Progenitor cell of endocrine pancreas (in vitro differentiated cells): ENCODE results near the gene NAA25. TPM values are rescaled to one million over a fixed set of nuclear protein-coding genes. Genes with fewer than 3 reads are reported as not detected.
"Not testable (repeated sequence)": the region's sequence is repeated elsewhere in the genome, so short reads cannot be mapped to it uniquely, and the experiment has no call there.

Experiments used
- DNase-seq: peaks from one replicate; pipeline ENCODE4 v3.0.0; 2021; ENCODE audit warnings: low spot score; ENCODE audit not compliant: unreplicated experiment
- H3K27ac Mint-ChIP-seq: 2 replicates; pipeline ENCODE4 v1.8.0; 2021; ENCODE audit warnings: mild to moderate bottlenecking, moderate library complexity, mixed read lengths
- H3K27me3 Mint-ChIP-seq: 2 replicates; pipeline ENCODE4 v1.8.0; 2021; ENCODE audit warnings: mixed read lengths
- H3K36me3 Mint-ChIP-seq: 2 replicates; pipeline ENCODE4 v1.8.0; 2022; ENCODE audit warnings: mixed read lengths; ENCODE audit not compliant: insufficient read depth
- H3K4me1 Mint-ChIP-seq: 2 replicates; pipeline ENCODE4 v1.8.0; 2021; ENCODE audit warnings: low read depth, mixed read lengths
- H3K4me3 Mint-ChIP-seq: 2 replicates; pipeline ENCODE4 v1.8.0; 2021; ENCODE audit warnings: low read depth, mild to moderate bottlenecking, moderate library complexity, mixed read lengths
- H3K9me3 Mint-ChIP-seq: 2 replicates; pipeline ENCODE4 v1.8.0; 2021; ENCODE audit warnings: low read depth, mixed read lengths
- total RNA-seq: library from RNA; stranded (reverse); gene quantifications from 2 replicates; pipeline ENCODE4 v1.2.1, GENCODE V29; 2021
- TF ChIP-seq, protein P1 (sequence below): fragments of 200-600 bp; sonication (generic); IDR thresholded peaks from one replicate; pipeline ENCODE4 v1.5.0; 2021; ENCODE audit warnings: antibody characterized with exemption, mild to moderate bottlenecking; ENCODE audit not compliant: unreplicated experiment

NAA25 gene
- total RNA-seq, 1 donor from 2014 or later: 34.5 TPM

DNA sequence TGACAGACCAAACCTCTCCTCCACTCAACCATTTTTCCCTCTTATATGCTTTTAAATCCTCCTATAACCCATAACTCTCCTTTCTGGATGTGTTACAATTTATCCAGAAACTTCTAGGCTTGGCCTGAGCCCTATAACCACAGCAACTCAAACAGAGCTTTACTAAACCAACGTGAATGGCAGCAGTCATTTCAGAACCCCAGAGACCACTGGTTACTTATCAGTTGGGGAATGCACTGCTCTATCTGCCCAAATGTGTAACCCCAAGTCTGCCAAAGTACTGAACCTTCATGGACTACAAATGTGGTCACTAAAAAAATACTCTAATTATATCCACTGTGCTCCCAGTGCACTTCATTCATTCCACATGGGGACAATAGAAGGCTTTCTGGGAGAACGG lies 42.0 kb downstream of the NAA25 start:
- peaks cover 21% of the 10 kb centered on the region for H3K36me3 Mint-ChIP-seq
- no peak overlapping the region for H3K27ac Mint-ChIP-seq
- no peaks in the 10 kb centered on the region for H3K9me3 Mint-ChIP-seq
- no peaks in the 10 kb centered on the region for H3K27me3 Mint-ChIP-seq
- no peak for DNase-seq
- TF ChIP-seq, protein P1, sequence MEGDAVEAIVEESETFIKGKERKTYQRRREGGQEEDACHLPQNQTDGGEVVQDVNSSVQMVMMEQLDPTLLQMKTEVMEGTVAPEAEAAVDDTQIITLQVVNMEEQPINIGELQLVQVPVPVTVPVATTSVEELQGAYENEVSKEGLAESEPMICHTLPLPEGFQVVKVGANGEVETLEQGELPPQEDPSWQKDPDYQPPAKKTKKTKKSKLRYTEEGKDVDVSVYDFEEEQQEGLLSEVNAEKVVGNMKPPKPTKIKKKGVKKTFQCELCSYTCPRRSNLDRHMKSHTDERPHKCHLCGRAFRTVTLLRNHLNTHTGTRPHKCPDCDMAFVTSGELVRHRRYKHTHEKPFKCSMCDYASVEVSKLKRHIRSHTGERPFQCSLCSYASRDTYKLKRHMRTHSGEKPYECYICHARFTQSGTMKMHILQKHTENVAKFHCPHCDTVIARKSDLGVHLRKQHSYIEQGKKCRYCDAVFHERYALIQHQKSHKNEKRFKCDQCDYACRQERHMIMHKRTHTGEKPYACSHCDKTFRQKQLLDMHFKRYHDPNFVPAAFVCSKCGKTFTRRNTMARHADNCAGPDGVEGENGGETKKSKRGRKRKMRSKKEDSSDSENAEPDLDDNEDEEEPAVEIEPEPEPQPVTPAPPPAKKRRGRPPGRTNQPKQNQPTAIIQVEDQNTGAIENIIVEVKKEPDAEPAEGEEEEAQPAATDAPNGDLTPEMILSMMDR: no peak
- no peak overlapping the region for H3K4me3 Mint-ChIP-seq
- no peaks in the 10 kb centered on the region for H3K4me1 Mint-ChIP-seq

DNA sequence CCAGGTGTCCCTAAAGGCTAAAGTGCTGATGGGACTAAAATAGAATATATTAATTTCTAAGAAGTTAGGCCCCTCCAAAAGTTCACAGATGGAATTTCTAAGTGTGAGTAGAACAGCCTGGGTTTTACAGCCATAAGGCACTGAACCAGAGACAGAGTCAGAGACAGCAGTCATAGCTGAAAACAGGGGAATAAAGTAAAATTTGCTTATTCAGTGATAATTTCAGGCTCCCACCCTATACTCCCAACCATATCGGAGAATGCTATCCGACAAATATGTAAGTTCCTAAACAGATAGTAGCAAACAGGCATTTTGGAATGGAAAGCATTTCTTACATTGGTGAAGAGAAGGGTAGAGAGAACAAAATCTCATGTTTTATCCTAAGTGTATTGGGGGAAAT lies 45.3 kb downstream of the NAA25 start:
- Mint-ChIP-seq H3K4me1 (no peaks in the 10 kb centered on the region), H3K4me3 (no peak overlapping the region), H3K27me3 (no peaks in the 10 kb centered on the region), H3K9me3 (no peaks in the 10 kb centered on the region), H3K36me3 (peaks cover 14% of the 10 kb centered on the region), H3K27ac (no peak overlapping the region)
- TF ChIP-seq, protein P1: no peak
- no peak for DNase-seq

DNA sequence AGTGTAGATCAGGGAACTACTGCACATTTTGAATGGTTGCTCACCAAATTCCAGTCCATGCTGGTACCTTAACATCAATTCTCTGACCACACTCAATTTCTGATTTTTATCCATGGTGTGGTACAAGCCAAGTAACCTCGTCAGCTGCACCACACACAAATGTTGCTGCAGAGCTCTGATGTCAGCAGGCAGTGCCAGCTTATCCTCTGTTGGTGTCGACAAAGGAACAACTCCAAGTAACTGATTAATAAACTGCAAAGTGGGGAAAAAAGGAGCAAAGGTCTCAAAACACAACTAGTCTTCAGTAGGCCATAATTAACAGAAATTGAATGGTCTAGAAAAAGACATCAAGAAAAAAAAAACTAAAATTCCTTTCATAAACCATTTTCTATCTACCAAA lies 47.4 kb downstream of the NAA25 start:
- H3K27ac Mint-ChIP-seq: no peak overlapping the region
- DNase-seq: no peak

DNA sequence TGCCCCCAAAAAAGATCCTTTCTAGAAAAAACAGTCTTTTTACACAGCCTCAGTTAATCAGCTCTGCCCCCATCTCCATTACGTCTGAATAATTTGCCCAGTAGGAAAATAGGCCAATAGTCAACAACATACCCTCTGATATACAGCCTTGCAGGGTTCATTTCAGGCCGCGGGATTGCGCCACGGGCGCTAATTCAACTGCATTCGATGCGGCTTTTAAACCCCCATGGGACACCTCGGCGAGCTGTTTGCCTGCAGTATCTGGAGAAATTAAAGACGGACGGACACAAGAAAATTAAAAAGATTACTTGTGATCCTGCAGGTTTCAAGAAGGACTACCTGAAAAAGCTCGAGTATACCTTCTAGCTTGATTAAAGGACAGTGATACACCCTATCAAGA lies 59.2 kb downstream of the NAA25 start:
- no peak for DNase-seq
- H3K9me3 Mint-ChIP-seq: no peaks in the 10 kb centered on the region
- peaks cover 17% of the 10 kb centered on the region for H3K36me3 Mint-ChIP-seq
- H3K4me1 Mint-ChIP-seq: no peaks in the 10 kb centered on the region
- no peak overlapping the region for H3K27ac Mint-ChIP-seq
- TF ChIP-seq, protein P1: no peak
- H3K4me3 Mint-ChIP-seq: no peak overlapping the region
- H3K27me3 Mint-ChIP-seq: no peaks in the 10 kb centered on the region

More for the DNA sequence above, 47.4 kb downstream of the NAA25 start:
- Mint-ChIP-seq H3K9me3 (no peaks in the 10 kb centered on the region), H3K27me3 (no peaks in the 10 kb centered on the region), H3K4me3 (no peak overlapping the region), H3K4me1 (no peaks in the 10 kb centered on the region), H3K36me3 (peaks cover 11% of the 10 kb centered on the region)
- TF ChIP-seq, protein P1: no peak

DNA sequence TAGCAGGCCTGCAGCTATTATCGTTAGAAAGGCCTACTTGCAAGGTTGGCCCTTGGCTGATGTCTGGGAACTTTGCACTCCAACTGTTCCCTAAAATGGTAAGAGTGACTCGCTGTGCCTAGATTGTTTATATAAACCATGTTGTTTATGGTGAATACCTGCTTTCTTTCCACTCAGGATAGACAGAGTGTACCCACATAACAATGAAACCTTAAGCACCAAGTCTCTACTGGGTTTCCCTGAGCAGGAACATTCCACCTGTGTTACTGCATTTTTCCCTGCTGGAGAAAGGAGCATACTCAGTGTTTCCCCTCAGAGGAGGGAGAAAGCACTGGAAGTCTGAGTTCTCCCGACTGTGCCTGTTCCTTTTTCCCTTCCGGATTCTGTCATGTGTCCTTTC lies 62.6 kb downstream of the NAA25 start:
- Mint-ChIP-seq H3K27me3 (no peaks in the 10 kb centered on the region), H3K4me1 (no peaks in the 10 kb centered on the region), H3K27ac (peak overlapping the region; percentile 75), H3K36me3 (peaks cover 22% of the 10 kb centered on the region), H3K4me3 (no peak overlapping the region), H3K9me3 (no peaks in the 10 kb centered on the region)
- TF ChIP-seq, protein P1: no peak
- DNase-seq: no peak

DNA sequence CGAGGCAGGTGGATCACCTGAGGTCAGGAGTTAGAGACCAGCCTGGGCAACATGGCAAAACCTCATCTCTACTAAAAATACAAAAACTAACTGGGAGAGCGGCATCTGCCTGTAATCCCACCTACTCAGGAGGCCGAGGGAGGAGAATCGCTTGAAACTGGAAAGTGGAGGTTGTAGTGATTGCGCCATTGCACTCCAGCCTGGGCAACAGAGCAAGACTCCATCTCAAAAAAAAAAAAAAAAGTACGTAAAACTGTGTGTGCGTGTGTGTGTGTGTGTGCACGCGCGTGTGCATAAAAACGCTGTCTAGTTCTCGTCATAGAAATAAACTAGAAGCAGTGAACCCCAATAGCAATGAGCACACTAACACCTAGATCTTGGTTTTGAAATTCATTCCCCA lies 72.0 kb downstream of the NAA25 start:
- H3K36me3 Mint-ChIP-seq: peaks cover 20% of the 10 kb centered on the region

More for the DNA sequence above, 72.0 kb downstream of the NAA25 start:
- DNase-seq, H3K4me1 Mint-ChIP-seq, H3K27ac Mint-ChIP-seq, H3K27me3 Mint-ChIP-seq, H3K4me3 Mint-ChIP-seq, H3K9me3 Mint-ChIP-seq: not testable (repeated sequence)
